ENCODE data around the gene TP53TG5. TPM values are rescaled to one million over a fixed set of nuclear protein-coding genes. Genes with fewer than 3 reads are reported as not detected.

Gene TP53TG5
- total and polyA plus RNA-seq, 2 of the 8 experiments (the other 6 are each of a cell fraction or from before 2014, with no cell fraction given), result not detected

DNA sequence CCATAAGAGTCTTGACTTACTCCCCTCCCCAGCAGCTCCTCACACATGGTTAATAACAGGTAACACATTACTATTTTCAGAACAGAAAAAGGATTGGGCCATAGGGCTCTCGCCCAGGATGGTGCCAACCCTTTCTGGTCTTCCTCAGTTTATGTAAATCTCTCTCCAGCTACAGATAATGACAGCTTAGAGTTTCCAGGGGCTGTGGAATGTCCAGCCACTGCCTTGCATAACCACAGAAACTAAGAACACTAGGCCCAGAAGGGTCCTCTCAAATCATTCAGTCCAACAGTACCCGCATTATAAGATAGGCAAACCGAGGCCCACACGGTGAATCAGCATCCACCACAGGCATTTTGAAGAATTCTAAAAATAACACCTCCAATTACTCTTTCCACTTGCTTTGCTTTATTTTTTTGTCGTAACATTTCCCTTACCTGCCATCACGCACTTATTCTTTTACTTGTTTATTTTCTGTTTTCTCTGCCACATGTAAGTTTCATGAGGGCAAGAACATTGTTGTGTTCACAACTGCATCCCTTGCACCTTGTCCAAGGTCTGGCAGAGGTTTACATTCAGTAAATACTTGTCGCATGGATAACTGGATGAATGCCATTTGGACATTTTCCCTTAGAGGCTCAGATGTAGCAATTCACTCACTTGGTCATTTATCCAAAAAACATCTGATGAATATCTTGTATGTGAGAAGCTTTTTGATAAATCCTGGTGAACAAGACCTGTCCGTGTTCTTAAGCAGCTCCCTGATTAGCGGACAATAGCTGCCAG, 23.5 kb downstream of the TP53TG5 start (continued):
- TF ChIP-seq, protein P1, sequence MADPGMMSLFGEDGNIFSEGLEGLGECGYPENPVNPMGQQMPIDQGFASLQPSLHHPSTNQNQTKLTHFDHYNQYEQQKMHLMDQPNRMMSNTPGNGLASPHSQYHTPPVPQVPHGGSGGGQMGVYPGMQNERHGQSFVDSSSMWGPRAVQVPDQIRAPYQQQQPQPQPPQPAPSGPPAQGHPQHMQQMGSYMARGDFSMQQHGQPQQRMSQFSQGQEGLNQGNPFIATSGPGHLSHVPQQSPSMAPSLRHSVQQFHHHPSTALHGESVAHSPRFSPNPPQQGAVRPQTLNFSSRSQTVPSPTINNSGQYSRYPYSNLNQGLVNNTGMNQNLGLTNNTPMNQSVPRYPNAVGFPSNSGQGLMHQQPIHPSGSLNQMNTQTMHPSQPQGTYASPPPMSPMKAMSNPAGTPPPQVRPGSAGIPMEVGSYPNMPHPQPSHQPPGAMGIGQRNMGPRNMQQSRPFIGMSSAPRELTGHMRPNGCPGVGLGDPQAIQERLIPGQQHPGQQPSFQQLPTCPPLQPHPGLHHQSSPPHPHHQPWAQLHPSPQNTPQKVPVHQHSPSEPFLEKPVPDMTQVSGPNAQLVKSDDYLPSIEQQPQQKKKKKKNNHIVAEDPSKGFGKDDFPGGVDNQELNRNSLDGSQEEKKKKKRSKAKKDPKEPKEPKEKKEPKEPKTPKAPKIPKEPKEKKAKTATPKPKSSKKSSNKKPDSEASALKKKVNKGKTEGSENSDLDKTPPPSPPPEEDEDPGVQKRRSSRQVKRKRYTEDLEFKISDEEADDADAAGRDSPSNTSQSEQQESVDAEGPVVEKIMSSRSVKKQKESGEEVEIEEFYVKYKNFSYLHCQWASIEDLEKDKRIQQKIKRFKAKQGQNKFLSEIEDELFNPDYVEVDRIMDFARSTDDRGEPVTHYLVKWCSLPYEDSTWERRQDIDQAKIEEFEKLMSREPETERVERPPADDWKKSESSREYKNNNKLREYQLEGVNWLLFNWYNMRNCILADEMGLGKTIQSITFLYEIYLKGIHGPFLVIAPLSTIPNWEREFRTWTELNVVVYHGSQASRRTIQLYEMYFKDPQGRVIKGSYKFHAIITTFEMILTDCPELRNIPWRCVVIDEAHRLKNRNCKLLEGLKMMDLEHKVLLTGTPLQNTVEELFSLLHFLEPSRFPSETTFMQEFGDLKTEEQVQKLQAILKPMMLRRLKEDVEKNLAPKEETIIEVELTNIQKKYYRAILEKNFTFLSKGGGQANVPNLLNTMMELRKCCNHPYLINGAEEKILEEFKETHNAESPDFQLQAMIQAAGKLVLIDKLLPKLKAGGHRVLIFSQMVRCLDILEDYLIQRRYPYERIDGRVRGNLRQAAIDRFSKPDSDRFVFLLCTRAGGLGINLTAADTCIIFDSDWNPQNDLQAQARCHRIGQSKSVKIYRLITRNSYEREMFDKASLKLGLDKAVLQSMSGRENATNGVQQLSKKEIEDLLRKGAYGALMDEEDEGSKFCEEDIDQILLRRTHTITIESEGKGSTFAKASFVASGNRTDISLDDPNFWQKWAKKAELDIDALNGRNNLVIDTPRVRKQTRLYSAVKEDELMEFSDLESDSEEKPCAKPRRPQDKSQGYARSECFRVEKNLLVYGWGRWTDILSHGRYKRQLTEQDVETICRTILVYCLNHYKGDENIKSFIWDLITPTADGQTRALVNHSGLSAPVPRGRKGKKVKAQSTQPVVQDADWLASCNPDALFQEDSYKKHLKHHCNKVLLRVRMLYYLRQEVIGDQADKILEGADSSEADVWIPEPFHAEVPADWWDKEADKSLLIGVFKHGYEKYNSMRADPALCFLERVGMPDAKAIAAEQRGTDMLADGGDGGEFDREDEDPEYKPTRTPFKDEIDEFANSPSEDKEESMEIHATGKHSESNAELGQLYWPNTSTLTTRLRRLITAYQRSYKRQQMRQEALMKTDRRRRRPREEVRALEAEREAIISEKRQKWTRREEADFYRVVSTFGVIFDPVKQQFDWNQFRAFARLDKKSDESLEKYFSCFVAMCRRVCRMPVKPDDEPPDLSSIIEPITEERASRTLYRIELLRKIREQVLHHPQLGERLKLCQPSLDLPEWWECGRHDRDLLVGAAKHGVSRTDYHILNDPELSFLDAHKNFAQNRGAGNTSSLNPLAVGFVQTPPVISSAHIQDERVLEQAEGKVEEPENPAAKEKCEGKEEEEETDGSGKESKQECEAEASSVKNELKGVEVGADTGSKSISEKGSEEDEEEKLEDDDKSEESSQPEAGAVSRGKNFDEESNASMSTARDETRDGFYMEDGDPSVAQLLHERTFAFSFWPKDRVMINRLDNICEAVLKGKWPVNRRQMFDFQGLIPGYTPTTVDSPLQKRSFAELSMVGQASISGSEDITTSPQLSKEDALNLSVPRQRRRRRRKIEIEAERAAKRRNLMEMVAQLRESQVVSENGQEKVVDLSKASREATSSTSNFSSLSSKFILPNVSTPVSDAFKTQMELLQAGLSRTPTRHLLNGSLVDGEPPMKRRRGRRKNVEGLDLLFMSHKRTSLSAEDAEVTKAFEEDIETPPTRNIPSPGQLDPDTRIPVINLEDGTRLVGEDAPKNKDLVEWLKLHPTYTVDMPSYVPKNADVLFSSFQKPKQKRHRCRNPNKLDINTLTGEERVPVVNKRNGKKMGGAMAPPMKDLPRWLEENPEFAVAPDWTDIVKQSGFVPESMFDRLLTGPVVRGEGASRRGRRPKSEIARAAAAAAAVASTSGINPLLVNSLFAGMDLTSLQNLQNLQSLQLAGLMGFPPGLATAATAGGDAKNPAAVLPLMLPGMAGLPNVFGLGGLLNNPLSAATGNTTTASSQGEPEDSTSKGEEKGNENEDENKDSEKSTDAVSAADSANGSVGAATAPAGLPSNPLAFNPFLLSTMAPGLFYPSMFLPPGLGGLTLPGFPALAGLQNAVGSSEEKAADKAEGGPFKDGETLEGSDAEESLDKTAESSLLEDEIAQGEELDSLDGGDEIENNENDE (IDR thresholded peaks at IDR 0.05; ENCODE audit: insufficient replicate concordance, low read length), result no peak
- TF ChIP-seq KDM4A (IDR thresholded peaks at IDR 0.05; ENCODE audit: low read depth, low read length, severe bottlenecking), result no peak
- no peak for TF ChIP-seq SUZ12 (IDR thresholded peaks at IDR 0.05; ENCODE audit: low read length)
- no peak for TF ChIP-seq TAF1 (IDR thresholded peaks at IDR 0.05; ENCODE audit: low read depth, low read length)
- no peak for TF ChIP-seq TEAD4 (IDR thresholded peaks at IDR 0.05; ENCODE audit: low read depth, low read length)
- TF ChIP-seq CHD2 (IDR thresholded peaks at IDR 0.05; ENCODE audit: low read length), result no peak
- TF ChIP-seq BACH1 (IDR thresholded peaks at IDR 0.05; ENCODE audit: low read length), result no peak
- no peak for TF ChIP-seq NANOG (IDR thresholded peaks at IDR 0.05; ENCODE audit: insufficient read depth, low read depth, low read length, poor library complexity, severe bottlenecking)
- no peak for TF ChIP-seq POU5F1 (IDR thresholded peaks at IDR 0.05; ENCODE audit: low read depth, low read length)

Measured in H1 (cell line).